NCI-H128 (cell line): ENCODE data around the gene DAB2IP.

Experiments
- DNase-seq: peaks from one replicate; lab custom pipeline; 2025; ENCODE audit not compliant: unreplicated experiment; lab: John Stamatoyannopoulos, UW

DAB2IP gene

DNA sequence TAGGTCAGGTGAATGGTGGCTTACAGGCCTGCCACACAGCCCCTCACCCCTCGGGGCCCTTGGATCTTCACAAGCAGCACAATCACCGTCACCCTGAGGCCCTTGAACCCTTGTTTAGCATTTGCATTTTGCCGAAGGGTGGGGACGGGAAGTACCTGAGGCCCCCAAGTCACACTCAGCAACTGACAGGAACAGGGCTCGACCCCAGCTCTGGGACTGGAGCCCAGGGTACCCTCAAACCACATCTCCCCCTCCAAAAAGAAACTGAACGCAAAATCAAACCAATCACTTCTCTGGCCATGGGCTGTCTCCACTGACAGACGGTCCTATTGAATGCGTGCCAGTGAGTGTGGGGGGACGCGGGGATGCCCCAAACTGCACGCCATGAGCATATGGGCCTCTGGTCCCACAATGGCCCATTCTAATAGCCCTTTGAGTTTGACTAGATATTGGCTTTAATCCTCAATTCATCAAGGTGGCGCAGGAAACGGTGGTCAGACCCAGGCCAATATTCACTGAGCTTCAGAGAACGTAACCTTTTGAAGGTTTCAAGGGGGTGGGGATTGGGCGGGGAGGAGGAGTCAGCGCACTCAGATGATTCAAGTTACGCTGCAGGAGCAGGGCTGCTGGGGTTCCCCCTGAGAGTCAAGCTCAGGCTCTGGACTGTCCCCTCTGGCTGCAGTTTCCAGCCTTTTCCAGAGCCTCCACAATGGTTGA is 176.0 kb downstream of the DAB2IP start:
- DNase-seq: no peak

DNA sequence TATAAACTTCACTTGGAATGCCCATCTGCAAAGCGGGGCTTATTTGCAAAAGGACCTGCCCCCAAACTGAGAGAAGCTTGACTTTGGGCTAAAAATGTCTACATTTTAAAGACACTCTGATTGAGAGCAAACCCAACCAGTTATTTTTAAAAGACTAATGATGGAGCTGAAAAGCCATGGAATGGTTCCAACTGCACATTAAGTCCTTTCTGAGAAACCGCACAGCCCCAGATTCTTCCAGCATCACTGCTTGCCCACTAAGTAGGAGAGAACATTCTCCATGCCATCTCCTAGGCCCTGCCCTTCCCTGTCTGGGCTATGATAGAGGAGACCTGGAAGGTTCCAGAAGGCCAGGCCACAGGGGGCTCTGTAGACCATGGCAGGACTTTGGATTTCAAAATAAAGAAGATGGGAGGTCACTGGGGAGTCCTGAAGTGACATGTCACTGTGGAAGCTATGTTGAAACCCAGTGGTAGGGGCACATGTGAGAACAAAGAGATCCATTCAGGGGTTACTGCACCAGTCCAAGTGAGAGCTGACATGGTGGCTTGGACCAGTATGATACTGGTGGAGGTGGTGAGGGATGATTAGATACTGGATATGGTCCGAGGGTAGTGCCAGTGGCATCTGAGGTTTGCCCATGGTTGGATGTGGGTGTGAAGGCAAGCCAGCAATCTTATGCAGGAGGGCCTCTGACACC is 179.2 kb downstream of the DAB2IP start:
- no peak for DNase-seq

DNA sequence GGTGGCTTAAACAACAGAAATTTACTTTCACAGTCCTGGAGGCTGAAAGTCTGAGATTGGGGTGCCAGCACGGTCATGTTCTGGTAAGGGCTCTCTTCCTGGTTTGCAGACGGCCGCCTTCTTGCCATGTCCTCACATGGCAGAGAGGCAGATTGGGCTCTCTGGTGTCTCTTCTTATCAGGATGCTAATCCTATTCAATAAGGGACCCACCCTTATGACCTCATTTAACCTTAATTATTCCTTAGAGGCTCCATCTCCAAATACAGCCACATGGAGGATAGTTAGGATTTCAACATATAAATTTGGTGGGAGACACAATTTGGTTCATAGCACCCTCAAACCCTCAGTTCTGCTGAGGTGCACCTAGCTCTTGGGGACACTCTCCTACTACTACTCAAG is 180.4 kb downstream of the DAB2IP start:
- DNase-seq: no peak

DNA sequence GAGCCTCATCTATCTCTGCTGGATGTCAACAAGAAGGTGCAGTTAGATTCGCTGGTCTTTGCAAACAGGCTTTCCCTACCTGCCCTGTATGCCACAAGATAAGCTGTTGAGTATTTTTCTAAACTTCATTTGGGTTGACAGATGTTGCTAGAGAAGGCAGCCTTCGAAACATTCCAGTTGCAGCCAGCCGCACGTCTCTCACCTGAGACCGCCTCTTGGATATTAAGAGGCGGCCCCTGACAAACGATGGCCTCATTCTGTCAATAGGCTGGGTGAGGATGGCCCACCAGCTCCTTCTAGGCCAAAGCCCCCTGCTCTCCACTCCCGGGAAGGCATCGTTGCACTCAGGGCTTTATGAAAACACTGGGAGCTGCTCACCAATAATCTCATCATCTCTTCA is 181.6 kb downstream of the DAB2IP start:
- no peak for DNase-seq
